HepG2 (cell line): ENCODE measurements around the gene SF3B5. TPM values are rescaled to one million over a fixed set of nuclear protein-coding genes. Genes with fewer than 3 reads are reported as not detected.
A peak's percentile ranks its signal among the peaks of the same experiment; 100 is the strongest.

Source experiments
- NFYB ChIP-seq: sonication (generic); formaldehyde crosslinking; IDR thresholded peaks from 2 replicates; pipeline ENCODE4 v1.4.0; 2020; ENCODE audit warnings: missing genetic modification reagents
- THYN1 ChIP-seq: sonication (generic); formaldehyde crosslinking; IDR thresholded peaks from 2 replicates; pipeline ENCODE4 v1.8.1; 2023; ENCODE audit warnings: low read depth, mild to moderate bottlenecking, moderate library complexity, missing genetic modification reagents, borderline replicate concordance
- ZBTB25 ChIP-seq: IDR thresholded peaks from 2 replicates; pipeline ENCODE4 v1.6.1; 2018; ENCODE audit warnings: missing genetic modification reagents
- ZNF142 ChIP-seq: sonication (generic); formaldehyde crosslinking; IDR thresholded peaks from 2 replicates; pipeline ENCODE4 v1.4.0; 2020; ENCODE audit warnings: missing genetic modification reagents
- polyA plus RNA-seq, 8 experiments: library from polyadenylated mRNA; depleted of rRNA in 3 of 8; stranded (reverse) in 7 of 8; unstranded in 1 of 8; fragments of >200 nt; fragmentation: Illumina TruSeq in 4 of 8; extraction: Trizol in 4 of 8; gene quantifications; 2 replicates each; pipeline versions ENCODE4 v1.2.1 to v1.2.3, GENCODE V29; 2011 to 2016; ENCODE audit warnings: low read depth in 4 of 8, missing spikeins in 1 of 8, mixed read lengths in 1 of 8; ENCODE audit not compliant: insufficient read depth in 1 of 8
- total RNA-seq, 5 experiments: library from RNA; depleted of rRNA; stranded (reverse); fragments of >200 nt; fragmentation: Illumina TruSeq; extraction: Trizol; gene quantifications; 2 replicates each; pipeline ENCODE4 v1.2.3, GENCODE V29; 2016; ENCODE audit warnings: low read depth in 1 of 5
- TF ChIP-seq, protein P1 (sequence below), 2 experiments: sonication (generic) in 1 of 2; formaldehyde crosslinking in 1 of 2; IDR thresholded peaks; 2 replicates each; pipeline versions ENCODE4 v1.6.1 to v1.9.0; 2014 to 2022; ENCODE audit warnings: antibody characterized with exemption in 1 of 2, borderline replicate concordance in 1 of 2, inconsistent platforms in 1 of 2, low read depth in 1 of 2, missing genetic modification reagents in 1 of 2

Gene SF3B5
- total and polyA plus RNA-seq, 2 of the 13 experiments (the other 11 are each of a cell fraction or from before 2014, with no cell fraction given) = 263 to 292 TPM

DNA sequence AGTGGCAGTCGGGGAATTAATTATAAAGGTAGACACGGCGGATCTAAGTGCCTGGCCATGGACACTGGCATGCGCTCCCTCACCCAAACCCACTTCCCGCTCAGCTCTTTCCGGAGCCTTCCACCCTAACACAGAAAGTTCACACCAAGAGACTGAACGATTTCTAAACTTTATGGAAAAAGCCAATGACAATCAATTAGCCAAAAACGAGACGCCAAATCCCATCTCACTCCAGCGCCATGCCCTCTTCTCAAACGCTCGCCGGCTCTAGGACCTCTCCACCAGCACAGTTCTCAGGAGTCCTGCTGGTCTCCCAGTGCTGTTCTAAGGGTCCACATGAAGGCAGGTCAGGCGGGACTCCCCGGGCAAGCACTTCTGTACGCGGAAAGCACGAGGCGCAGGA is 641 bp downstream of the SF3B5 start (continued):
- TF ChIP-seq ZNF142 (CRISPR knock-in tag) (0 out of 2 replicates have a peak, but pooled peaks have one; percentile 9), ZBTB25 (CRISPR knock-in tag) (no peak), NFYB (CRISPR knock-in tag) (no peak), THYN1 (no peak)
- TF ChIP-seq, protein P1, sequence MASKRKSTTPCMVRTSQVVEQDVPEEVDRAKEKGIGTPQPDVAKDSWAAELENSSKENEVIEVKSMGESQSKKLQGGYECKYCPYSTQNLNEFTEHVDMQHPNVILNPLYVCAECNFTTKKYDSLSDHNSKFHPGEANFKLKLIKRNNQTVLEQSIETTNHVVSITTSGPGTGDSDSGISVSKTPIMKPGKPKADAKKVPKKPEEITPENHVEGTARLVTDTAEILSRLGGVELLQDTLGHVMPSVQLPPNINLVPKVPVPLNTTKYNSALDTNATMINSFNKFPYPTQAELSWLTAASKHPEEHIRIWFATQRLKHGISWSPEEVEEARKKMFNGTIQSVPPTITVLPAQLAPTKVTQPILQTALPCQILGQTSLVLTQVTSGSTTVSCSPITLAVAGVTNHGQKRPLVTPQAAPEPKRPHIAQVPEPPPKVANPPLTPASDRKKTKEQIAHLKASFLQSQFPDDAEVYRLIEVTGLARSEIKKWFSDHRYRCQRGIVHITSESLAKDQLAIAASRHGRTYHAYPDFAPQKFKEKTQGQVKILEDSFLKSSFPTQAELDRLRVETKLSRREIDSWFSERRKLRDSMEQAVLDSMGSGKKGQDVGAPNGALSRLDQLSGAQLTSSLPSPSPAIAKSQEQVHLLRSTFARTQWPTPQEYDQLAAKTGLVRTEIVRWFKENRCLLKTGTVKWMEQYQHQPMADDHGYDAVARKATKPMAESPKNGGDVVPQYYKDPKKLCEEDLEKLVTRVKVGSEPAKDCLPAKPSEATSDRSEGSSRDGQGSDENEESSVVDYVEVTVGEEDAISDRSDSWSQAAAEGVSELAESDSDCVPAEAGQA (IDR thresholded peaks at IDR 0.05; ENCODE audit: low read depth) = no peak
- TF ChIP-seq, protein P1 (CRISPR knock-in tag; IDR thresholded peaks at IDR 0.05; ENCODE audit: borderline replicate concordance) = 0 out of 2 replicates have a peak, but pooled peaks have one; percentile 69
